GM19452 (cell line): ENCODE results near the gene SF3B2.
"Not testable (repeated sequence)": the region's sequence is repeated elsewhere in the genome, so short reads cannot be mapped to it uniquely, and the experiment has no call there.

Source experiments
- ATAC-seq: cut with Tn5 transposase; IDR thresholded peaks from one replicate; pipeline ENCODE4 v1.9.1; 2021; ENCODE audit not compliant: unreplicated experiment

SF3B2 gene

GRCh38 chr11:66072518-66072917, 20.4 kb downstream of the SF3B2 start:
- ATAC-seq: no peak

- no peak for ATAC-seq
These were observed 21.5 kb downstream of the SF3B2 start for GRCh38 chr11:66073669-66074068.

GRCh38 chr11:66075273-66075672, 23.1 kb downstream of the SF3B2 start:
- ATAC-seq: no peak

DNA sequence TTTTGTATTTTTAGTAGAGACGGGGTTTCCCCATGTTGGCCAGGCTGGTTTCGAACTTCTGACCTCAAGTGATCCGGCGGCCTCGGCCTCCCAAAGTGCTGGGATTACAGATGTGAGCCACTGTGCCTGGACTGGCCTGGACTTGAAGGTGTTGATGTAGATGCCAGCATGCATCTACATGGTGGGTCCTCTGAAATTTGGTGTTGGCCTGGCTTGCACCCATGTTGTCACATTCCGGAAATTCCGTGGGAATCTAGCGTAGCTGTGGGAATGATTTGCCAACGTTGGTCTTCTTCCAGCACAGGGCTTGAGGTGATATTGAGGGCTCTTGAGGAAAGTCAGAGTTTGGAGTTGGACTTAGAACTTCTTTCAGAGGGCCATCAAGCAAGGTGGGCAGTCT, 24.4 kb downstream of the SF3B2 start:
- no peak for ATAC-seq

DNA sequence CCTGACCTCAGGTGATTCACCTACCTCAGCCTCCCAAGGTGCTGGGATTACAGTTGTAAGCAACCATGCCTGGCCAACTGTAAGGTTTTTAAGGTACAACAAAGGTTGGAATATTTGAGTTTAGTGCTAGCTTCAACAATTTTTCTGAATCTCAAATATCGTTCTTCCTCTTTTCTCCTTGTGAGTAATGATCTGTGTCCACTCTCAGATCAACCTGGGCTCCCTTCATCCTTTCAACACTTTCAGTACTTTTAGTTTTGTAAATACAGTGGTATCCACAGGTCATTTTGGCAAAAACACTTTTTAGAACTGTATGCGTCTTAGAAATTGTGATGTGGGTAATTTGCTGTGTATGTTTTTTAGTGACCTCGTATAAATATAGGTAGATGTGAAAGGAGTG, 25.8 kb downstream of the SF3B2 start:
- no peak for ATAC-seq

- ATAC-seq: not testable (repeated sequence)
These were observed 26.8 kb downstream of the SF3B2 start for GRCh38 chr11:66078949-66079348.

DNA sequence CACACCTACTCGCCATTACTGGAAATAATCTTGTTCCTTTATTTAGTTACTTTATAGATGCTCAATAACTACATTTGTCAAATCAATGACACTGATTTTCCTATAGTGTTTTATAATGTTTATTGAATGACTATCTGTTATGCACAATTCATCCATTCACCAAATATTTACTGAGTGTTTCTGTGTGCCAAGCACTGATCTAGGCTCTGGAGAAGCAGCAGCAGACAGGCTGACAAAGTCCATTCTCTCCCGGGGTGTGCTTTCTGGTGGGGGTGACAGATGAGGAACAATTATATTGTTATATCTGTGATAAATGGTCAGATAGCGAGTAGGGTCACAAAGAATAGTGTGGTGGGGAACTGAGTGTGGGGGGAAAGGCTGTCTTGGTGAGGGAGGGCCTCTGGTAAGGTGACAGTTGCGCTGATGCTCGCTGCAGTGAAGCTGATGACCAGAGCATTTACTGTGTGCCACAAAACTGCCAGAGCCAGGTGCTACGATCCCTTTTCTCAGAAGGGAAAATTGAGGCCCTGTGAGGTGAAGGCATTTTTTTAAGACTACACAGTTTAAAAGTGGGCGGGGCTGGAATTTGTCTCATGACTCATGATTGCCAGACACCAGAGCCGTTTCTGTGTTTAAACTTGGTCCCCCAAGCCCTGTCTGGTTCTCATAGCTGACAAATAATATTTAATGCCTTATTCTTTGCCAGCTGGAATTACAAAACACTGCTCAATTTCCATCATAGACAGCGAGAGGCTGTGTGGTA, 28.1 kb downstream of the SF3B2 start:
- ATAC-seq: no peak

- ATAC-seq: peak; percentile 52
These were observed 29.3 kb downstream of the SF3B2 start for GRCh38 chr11:66081505-66081904.

DNA sequence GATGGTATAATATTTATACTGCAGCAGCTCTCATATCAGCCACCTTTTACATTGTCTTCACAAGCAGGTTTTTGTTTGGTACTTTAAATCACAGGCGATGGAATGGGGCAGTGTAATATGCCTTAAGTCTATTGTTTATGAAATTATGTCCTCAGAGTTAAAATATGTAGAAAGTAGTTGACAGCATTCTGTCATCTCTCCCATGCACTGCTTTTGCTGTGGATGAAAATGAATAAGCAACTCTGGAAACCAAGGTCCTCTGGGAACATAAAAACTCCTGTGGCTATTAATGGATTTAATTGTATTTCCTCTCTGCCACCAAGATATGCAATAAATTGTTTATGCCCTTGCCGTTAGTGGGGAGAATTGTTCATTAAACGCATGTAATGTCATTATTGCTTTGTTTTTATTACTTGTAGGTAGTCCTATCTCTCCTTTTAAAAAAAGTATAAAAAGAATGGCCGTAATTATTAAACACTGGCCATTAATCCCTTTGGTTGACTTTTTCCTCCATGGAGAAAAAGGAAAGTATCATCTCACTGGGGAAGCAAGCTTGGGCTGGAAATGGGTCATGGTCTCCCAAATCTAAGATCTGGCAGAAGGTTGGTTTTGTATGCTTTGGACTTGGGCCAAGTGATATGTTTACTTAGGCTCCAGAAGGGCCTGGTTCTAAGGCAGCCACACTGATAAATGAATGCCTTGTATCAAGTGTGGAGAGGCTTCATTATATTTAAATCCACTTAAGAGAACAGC, 31.0 kb downstream of the SF3B2 start:
- no peak for ATAC-seq

DNA sequence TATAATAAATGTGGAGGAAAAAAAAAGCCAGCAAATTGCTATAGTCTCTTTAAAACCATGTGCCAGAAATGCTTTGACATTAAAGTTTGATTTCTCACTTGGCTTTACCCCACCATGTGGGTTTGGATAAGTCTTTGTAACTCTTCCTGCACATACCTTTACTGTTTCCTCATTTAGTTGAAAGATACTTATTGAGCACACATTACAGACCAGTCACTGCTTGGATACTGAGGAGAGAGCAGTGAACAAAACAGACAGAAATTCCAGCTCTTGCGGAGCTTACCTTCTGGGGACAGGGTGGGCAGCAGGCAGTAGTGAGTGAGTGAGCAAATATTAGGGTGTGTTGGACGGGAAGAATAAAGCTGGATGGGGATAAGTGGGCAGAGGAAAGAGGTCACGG, 31.6 kb downstream of the SF3B2 start:
- ATAC-seq: no peak

- no peak for ATAC-seq
These were observed 32.8 kb downstream of the SF3B2 start for GRCh38 chr11:66084821-66085475.

- ATAC-seq: no peak
These were observed 35.2 kb downstream of the SF3B2 start for GRCh38 chr11:66087148-66087908.

- ATAC-seq: no peak
These were observed 36.9 kb downstream of the SF3B2 start for GRCh38 chr11:66089067-66089466.

DNA sequence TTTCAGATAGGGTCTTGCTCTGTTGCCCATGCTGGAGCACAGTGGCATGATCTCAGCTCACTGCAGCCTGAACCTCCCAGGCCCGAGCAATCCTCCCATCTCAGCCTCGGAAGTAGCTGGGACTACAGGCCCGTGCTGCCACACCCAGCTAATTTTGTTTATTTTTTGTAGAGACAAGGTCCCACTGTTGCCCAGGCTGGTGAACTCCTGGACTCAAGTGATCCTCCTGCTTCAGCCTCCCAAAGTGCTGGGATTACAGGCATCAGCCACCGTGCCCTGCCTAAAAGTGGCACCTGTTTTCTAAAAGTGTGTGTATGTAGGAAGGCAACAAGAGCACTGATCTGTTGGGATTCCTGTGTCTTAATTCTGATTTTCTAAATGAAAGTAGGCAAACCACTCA, 38.1 kb downstream of the SF3B2 start:
- no peak for ATAC-seq

DNA sequence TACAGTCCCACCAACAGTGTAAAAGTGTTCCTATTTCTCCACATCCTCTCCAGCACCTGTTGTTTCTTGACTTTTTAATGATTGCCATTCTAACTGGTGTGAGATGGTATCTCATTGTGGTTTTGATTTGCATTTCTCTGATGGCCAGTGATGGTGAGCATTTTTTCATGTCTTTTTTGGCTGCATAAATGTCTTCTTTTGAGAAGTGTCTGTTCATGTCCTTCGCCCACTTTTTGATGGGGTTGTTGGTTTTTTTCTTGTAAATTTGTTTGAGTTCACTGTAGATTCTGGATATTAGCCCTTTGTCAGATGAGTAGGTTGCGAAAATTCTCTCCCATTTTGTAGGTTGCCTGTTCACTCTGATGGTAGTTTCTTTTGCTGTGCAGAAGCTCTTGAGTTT, 40.0 kb downstream of the SF3B2 start:
- ATAC-seq: not testable (repeated sequence)

DNA sequence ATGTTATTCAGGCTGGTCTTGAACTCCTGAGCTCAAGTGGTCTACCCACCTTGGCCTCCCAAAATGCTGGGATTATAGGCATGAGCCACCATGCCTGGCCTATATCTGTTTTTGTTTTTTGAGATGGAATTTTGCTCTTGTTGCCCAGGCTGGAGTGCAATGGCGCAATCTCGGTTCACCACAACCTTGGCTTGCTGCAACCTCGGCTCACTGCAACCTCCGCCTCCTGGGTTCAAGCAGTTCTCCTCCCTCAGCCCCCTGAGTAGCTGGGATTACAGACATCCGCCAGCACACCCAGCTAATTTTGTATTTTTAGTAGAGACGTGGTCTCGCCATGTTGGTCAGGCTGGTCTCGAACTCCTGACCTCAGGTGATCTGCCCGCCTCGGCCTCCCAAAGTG, 47.6 kb downstream of the SF3B2 start:
- not testable (repeated sequence) for ATAC-seq

GRCh38 chr11:66100272-66101065, 48.3 kb downstream of the SF3B2 start:
- ATAC-seq: no peak

GRCh38 chr11:66101066-66101464, 48.9 kb downstream of the SF3B2 start:
- no peak for ATAC-seq

GRCh38 chr11:66104057-66104638, 52.0 kb downstream of the SF3B2 start:
- ATAC-seq: no peak
